Measurements from ENCODE around the gene RPL31.

GRCh38 chr2:101038455-101039255 is 36.6 kb downstream of the RPL31 start:
- TF ChIP-seq CTCF (IDR thresholded peaks at IDR 0.05) (peak in 2 of 3 donors; percentile 32 to 39), POLR2AphosphoS5 (IDR thresholded peaks at IDR 0.05) (no peak), POLR2A (IDR thresholded peaks at IDR 0.05) (no peak)

Measured in breast epithelium (tissue), 3 donors.